ENCODE measurements around the gene SMAD6. TPM values are rescaled to one million over a fixed set of nuclear protein-coding genes. Genes with fewer than 3 reads are reported as not detected.

The SMAD6 gene
- total and polyA plus RNA-seq, 10 of the 15 experiments (the other 5 are each of a cell fraction or from before 2014, with no cell fraction given) = under 0.01 to 0.10 (median 0.03) TPM; not detected in 7

DNA sequence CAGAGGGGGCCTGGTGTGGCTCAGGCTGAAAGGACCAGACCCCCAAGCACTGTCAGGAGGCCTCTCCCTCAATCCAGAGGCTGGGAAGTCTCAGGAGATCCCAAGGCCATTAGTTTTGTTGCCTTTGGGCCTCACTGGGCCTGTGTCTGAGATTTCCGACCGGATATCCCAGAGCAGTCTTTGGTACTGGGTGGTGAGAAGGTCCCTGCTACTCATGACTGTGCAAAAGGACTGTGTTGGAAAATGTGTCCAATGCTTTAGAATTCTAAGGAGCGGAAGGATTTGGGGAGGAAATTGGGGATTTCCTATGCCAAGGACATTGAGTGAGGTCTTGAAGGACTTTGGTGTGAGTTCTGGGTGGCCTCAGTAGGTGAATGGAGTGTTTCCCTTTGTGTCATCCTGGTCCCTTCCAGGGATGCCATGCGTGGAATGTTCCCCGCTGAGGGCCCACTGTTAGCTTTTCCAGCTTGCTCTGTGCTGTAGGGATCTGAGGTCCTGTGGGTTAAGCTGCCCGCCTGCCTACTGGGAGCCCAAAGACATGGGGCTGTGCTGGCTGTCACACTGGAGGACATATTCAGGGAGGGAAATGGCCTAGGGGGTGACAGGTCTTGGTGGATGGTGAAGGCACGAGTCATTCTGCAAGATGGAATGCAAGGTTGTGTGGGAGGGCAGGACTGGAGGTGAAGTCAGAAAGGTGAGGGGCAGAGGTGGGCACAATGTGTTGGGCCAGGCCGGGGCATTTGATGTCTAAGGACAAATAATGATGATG, 16.4 kb downstream of the SMAD6 start (continued):
- TF ChIP-seq HCFC1 (IDR thresholded peaks at IDR 0.05; ENCODE audit: low read length) (no peak), HDAC2 (IDR thresholded peaks at IDR 0.05) (no peak), TARDBP (IDR thresholded peaks at IDR 0.05; ENCODE audit: borderline replicate concordance) (no peak), GABPA (IDR thresholded peaks at IDR 0.05; ENCODE audit: low read depth) (no peak), KLF5 (IDR thresholded peaks at IDR 0.05; ENCODE audit: partially characterized antibody) (no peak), SIN3A (IDR thresholded peaks at IDR 0.05; ENCODE audit: low read depth, low read length) (no peak)
- TF ChIP-seq, protein P1, sequence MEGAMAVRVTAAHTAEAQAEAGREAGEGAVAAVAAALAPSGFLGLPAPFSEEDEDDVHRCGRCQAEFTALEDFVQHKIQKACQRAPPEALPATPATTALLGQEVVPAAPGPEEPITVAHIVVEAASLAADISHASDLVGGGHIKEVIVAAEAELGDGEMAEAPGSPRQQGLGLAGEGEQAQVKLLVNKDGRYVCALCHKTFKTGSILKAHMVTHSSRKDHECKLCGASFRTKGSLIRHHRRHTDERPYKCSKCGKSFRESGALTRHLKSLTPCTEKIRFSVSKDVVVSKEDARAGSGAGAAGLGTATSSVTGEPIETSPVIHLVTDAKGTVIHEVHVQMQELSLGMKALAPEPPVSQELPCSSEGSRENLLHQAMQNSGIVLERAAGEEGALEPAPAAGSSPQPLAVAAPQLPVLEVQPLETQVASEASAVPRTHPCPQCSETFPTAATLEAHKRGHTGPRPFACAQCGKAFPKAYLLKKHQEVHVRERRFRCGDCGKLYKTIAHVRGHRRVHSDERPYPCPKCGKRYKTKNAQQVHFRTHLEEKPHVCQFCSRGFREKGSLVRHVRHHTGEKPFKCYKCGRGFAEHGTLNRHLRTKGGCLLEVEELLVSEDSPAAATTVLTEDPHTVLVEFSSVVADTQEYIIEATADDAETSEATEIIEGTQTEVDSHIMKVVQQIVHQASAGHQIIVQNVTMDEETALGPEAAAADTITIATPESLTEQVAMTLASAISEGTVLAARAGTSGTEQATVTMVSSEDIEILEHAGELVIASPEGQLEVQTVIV (IDR thresholded peaks at IDR 0.05; ENCODE audit: borderline replicate concordance, partially characterized antibody) = no peak
- TF ChIP-seq, protein P2, sequence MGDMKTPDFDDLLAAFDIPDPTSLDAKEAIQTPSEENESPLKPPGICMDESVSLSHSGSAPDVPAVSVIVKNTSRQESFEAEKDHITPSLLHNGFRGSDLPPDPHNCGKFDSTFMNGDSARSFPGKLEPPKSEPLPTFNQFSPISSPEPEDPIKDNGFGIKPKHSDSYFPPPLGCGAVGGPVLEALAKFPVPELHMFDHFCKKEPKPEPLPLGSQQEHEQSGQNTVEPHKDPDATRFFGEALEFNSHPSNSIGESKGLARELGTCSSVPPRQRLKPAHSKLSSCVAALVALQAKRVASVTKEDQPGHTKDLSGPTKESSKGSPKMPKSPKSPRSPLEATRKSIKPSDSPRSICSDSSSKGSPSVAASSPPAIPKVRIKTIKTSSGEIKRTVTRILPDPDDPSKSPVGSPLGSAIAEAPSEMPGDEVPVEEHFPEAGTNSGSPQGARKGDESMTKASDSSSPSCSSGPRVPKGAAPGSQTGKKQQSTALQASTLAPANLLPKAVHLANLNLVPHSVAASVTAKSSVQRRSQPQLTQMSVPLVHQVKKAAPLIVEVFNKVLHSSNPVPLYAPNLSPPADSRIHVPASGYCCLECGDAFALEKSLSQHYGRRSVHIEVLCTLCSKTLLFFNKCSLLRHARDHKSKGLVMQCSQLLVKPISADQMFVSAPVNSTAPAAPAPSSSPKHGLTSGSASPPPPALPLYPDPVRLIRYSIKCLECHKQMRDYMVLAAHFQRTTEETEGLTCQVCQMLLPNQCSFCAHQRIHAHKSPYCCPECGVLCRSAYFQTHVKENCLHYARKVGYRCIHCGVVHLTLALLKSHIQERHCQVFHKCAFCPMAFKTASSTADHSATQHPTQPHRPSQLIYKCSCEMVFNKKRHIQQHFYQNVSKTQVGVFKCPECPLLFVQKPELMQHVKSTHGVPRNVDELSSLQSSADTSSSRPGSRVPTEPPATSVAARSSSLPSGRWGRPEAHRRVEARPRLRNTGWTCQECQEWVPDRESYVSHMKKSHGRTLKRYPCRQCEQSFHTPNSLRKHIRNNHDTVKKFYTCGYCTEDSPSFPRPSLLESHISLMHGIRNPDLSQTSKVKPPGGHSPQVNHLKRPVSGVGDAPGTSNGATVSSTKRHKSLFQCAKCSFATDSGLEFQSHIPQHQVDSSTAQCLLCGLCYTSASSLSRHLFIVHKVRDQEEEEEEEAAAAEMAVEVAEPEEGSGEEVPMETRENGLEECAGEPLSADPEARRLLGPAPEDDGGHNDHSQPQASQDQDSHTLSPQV (IDR thresholded peaks at IDR 0.05) = no peak

All from GM12878 (cell line).